HepG2 (cell line): ENCODE results near the gene DDX54. TPM values are rescaled to one million over a fixed set of nuclear protein-coding genes. Genes with fewer than 3 reads are reported as not detected.

Source experiments
- ATAC-seq: fragments of 200-7000 bp; cut with Tn5 transposase; 3 replicates; pipeline ENCODE4 v1.9.1; 2020; ENCODE audit warnings: mild to moderate bottlenecking, moderate library complexity
- BruUV-seq: library from RNA; stranded (reverse); fragments of 400-500 nt; replicated peaks from 2 replicates; lab custom pipeline; 2021; lab: Mats Ljungman, UMichigan
- CTCF ChIA-PET: fragments of 300-600 bp; formaldehyde crosslinking; extraction: SDS; loops from one replicate; lab custom pipeline; 2021; ENCODE audit warnings: low total read pairs, inconsistent platforms, low intra/inter-chr PET ratio; lab: Yijun Ruan, JAX
- POLR2A ChIA-PET: fragments of 350-600 bp; sonication (Branson Sonifier 250); formaldehyde crosslinking; loops from one replicate; lab custom pipeline; 2020; ENCODE audit warnings: antibody characterized with exemption, inconsistent platforms; lab: Yijun Ruan, JAX
- DNase-seq: peaks from one replicate; pipeline ENCODE4 v3.0.0-alpha.2; 2015; ENCODE audit warnings: low spot score
- FAIRE-seq: peaks from 3 replicates; lab custom pipeline; 2011; peaks lifted over from hg19 to GRCh38; lab: Jason Lieb, UNC
- H2AFZ ChIP-seq: one replicate; pipeline ENCODE4 v1.6.1; 2011; ENCODE audit warnings: low read length, inconsistent platforms
- H3K27ac ChIP-seq: fragments of 300-600 bp; 3 replicates; pipeline ENCODE4 v1.8.0; 2011; ENCODE audit warnings: mixed run types, mild to moderate bottlenecking, mixed read lengths, low read length, inconsistent platforms; ENCODE audit not compliant: insufficient read depth; ENCODE audit errors: extremely low read length
- H3K27me3 ChIP-seq, 2 experiments: fragments of 200-600 bp in 1 of 2; 2 replicates in 1 of 2; 3 replicates in 1 of 2; pipeline versions ENCODE4 v1.6.0 to v1.8.0; 2011; ENCODE audit warnings: low read length in 2 of 2, mild to moderate bottlenecking in 2 of 2, moderate library complexity in 2 of 2, inconsistent platforms in 1 of 2; ENCODE audit not compliant: insufficient read depth in 2 of 2, control insufficient read depth in 1 of 2
- H3K36me3 ChIP-seq, 2 experiments: fragments of 200-600 bp in 1 of 2; replicated peaks in 1 of 2; 2 replicates in 1 of 2; 3 replicates in 1 of 2; pipeline versions ENCODE4 v1.5.1 to v1.8.0; 2011; ENCODE audit warnings: low read length in 2 of 2, inconsistent platforms in 1 of 2; ENCODE audit not compliant: insufficient read depth in 2 of 2, control insufficient read depth in 1 of 2
- H3K4me1 ChIP-seq: 2 replicates; pipeline ENCODE4 v1.5.1; 2012; ENCODE audit warnings: low read length, inconsistent platforms; ENCODE audit not compliant: insufficient read depth
- H3K4me2 ChIP-seq: 2 replicates; pipeline ENCODE4 v1.6.0; 2011; ENCODE audit warnings: low read depth, low read length, inconsistent platforms
- H3K4me3 ChIP-seq, 3 experiments: fragments of 200-600 bp in 1 of 3; sonication (generic), shearing (Covaris generic) in 1 of 3; replicated peaks in 1 of 3; 2 replicates each; pipeline ENCODE4 v1.5.1; 2011 to 2016; ENCODE audit warnings: low read length in 3 of 3, inconsistent platforms in 2 of 3, low read depth in 2 of 3, mild to moderate bottlenecking in 2 of 3, control low read depth in 1 of 3, mixed read lengths in 1 of 3; ENCODE audit not compliant: insufficient read depth in 1 of 3
- H3K79me2 ChIP-seq: one replicate; pipeline ENCODE4 v1.6.1; 2011; ENCODE audit warnings: low read length, inconsistent platforms; ENCODE audit not compliant: insufficient read depth
- H3K9ac ChIP-seq: 2 replicates; pipeline ENCODE4 v1.6.0; 2011; ENCODE audit warnings: mild to moderate bottlenecking, low read depth, low read length, inconsistent platforms; ENCODE audit not compliant: insufficient read depth
- H3K9me3 ChIP-seq: 2 replicates; pipeline ENCODE4 v1.5.1; 2012; ENCODE audit warnings: mild to moderate bottlenecking, low read length
- H4K20me1 ChIP-seq: 2 replicates; pipeline ENCODE4 v1.6.0; 2011; ENCODE audit warnings: inconsistent platforms, mild to moderate bottlenecking, low read length, moderate library complexity; ENCODE audit not compliant: insufficient read depth
- EED ChIP-seq: sonication (generic); formaldehyde crosslinking; IDR thresholded peaks from 2 replicates; pipeline ENCODE4 v1.5.0; 2020; ENCODE audit warnings: mild to moderate bottlenecking, missing genetic modification reagents
- EP300 ChIP-seq, 3 experiments: sonication (generic) in 1 of 3; formaldehyde crosslinking in 1 of 3; IDR thresholded peaks; 2 replicates each; pipeline versions ENCODE4 v1.5.1 to v1.6.1; 2011 to 2020; ENCODE audit warnings: low read depth in 2 of 3, low read length in 2 of 3, borderline replicate concordance in 1 of 3, improper control_type of control experiment in 1 of 3, mild to moderate bottlenecking in 1 of 3, missing genetic modification reagents in 1 of 3, moderate library complexity in 1 of 3
- FOSL2 ChIP-seq: sonication (generic); formaldehyde crosslinking; IDR thresholded peaks from 2 replicates; pipeline ENCODE4 v1.4.0; 2020; ENCODE audit warnings: missing genetic modification reagents
- HNF4A ChIP-seq: sonication (generic); formaldehyde crosslinking; IDR thresholded peaks from 2 replicates; pipeline ENCODE4 v1.4.0; 2020; ENCODE audit warnings: missing genetic modification reagents
- NR2C2 ChIP-seq: sonication (generic); formaldehyde crosslinking; IDR thresholded peaks from 2 replicates; pipeline ENCODE4 v1.4.0; 2020; ENCODE audit warnings: missing genetic modification reagents, mild to moderate bottlenecking, moderate library complexity, borderline replicate concordance
- NR2F1 ChIP-seq, 2 experiments: fragments of 450-650 bp in 1 of 2; formaldehyde crosslinking in 1 of 2; IDR thresholded peaks; 2 replicates each; pipeline versions ENCODE4 v1.5.0 to v1.6.1; 2016 to 2020; ENCODE audit warnings: mild to moderate bottlenecking in 1 of 2, missing compliant biosample characterization in 1 of 2, missing genetic modification reagents in 1 of 2, moderate library complexity in 1 of 2
- SPEN ChIP-seq: sonication (generic); formaldehyde crosslinking; IDR thresholded peaks from 2 replicates; pipeline ENCODE4 v1.5.1; 2020; ENCODE audit warnings: low read depth, mild to moderate bottlenecking, missing genetic modification reagents
- TBX3 ChIP-seq: fragments of 450-650 bp; IDR thresholded peaks from 2 replicates; pipeline ENCODE4 v1.6.1; 2017; ENCODE audit warnings: antibody characterized with exemption, mild to moderate bottlenecking, inconsistent platforms, borderline replicate concordance
- WGBS: methylation state at CpG from one replicate; pipeline ENCODE4 v1.1.6; 2017; ENCODE audit warnings: low lambda C conversion rate; 5-methylcytosine and 5-hydroxymethylcytosine counted together
- in situ Hi-C: cut with HindIII; loops from 2 replicates; pipeline ENCODE4 v1.10.0; 2017; ENCODE audit warnings: low pct_unique_long_range_greater_than_20kb; ENCODE audit not compliant: extremely low pct_ligation_motif_present
- intact Hi-C: fragments of 100-400 bp; cut with micrococcal nuclease; formaldehyde crosslinking; loops from one replicate; pipeline ENCODE4 v1.10.0; 2022; ENCODE audit not compliant: unreplicated experiment
- polyA plus RNA-seq, 8 experiments: library from polyadenylated mRNA; depleted of rRNA in 3 of 8; stranded (reverse) in 7 of 8; unstranded in 1 of 8; fragments of >200 nt; fragmentation: Illumina TruSeq in 4 of 8; extraction: Trizol in 4 of 8; gene quantifications; 2 replicates each; pipeline versions ENCODE4 v1.2.1 to v1.2.3, GENCODE V29; 2011 to 2016; ENCODE audit warnings: low read depth in 4 of 8, missing spikeins in 1 of 8, mixed read lengths in 1 of 8; ENCODE audit not compliant: insufficient read depth in 1 of 8
- total RNA-seq, 5 experiments: library from RNA; depleted of rRNA; stranded (reverse); fragments of >200 nt; fragmentation: Illumina TruSeq; extraction: Trizol; gene quantifications; 2 replicates each; pipeline ENCODE4 v1.2.3, GENCODE V29; 2016; ENCODE audit warnings: low read depth in 1 of 5
- TF ChIP-seq, protein P1 (sequence below): sonication (generic); formaldehyde crosslinking; IDR thresholded peaks from 2 replicates; pipeline ENCODE4 v1.4.0; 2020; ENCODE audit warnings: missing genetic modification reagents
- TF ChIP-seq, protein P2 (sequence below), 2 experiments: sonication (generic) in 1 of 2; formaldehyde crosslinking in 1 of 2; IDR thresholded peaks; 2 replicates each; pipeline versions ENCODE4 v1.5.1 to v1.6.1; 2011 to 2020; ENCODE audit warnings: borderline replicate concordance in 1 of 2, low read depth in 1 of 2, low read length in 1 of 2, mild to moderate bottlenecking in 1 of 2, missing genetic modification reagents in 1 of 2, moderate library complexity in 1 of 2
- TF ChIP-seq, protein P3 (sequence below): sonication (generic); formaldehyde crosslinking; IDR thresholded peaks from 2 replicates; pipeline ENCODE4 v1.9.0; 2022; ENCODE audit warnings: missing genetic modification reagents, mild to moderate bottlenecking, borderline replicate concordance
- TF ChIP-seq, protein P4 (sequence below): sonication (generic); formaldehyde crosslinking; conservative IDR thresholded peaks from 2 replicates; pipeline ENCODE4 v1.8.0; 2022; ENCODE audit warnings: low read depth, missing genetic modification reagents

The DDX54 gene
- total and polyA plus RNA-seq, 2 of the 13 experiments (the other 11 are each of a cell fraction or from before 2014, with no cell fraction given) = 59.7 to 61.1 TPM

DNA sequence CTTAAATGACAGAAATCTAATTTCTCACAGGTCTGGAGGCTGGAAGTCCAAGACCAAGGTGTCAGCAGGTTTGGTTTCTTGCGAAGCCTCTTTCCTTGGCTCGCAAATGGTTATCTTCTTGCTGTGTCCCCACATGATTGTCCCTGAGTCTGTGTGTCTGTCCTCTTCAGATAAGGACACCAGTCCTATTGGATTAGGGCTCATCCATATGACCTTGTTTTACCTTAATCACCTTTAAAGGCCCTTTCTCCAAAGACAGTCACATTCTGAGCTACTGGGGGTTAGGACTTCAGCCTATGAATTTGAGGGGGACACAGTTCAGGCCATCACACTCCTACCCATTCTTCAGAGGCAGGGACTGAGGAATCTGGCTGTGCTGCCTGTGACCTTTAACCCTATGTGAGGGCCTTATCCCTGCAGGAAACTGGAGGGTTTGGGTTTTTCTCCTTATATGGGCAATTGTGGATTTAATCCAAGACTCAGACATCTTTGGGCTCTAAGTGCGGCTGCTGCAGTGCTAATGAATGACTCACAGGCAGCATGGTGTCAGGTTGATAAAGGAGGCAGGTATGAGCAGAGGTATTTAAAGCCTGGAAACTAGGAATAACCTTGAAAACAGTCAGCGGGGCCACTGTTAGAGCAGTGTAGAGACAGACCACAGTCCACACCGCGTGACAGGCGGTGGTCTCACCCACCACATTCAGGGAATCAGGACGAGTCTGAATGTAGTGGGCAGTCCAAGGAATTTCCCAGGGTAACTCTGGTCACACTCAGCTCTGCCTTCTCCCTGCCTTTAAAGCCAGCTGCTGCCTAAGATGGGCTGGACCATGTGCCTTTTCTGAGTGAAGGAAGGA is 46.2 kb upstream of the DDX54 start:
- DNase-seq (peak; percentile 79), ATAC-seq (peak; percentile 57), FAIRE-seq (peak; percentile 40)
- in situ Hi-C loops = no loop called here
- H3K36me3 ChIP-seq = peaks cover 7 to 11% of the 10 kb centered on the region in 2 experiments; a peak in 3 of 5 replicates
- WGBS = 56% methylated on average over 8 of the region's 8 CpGs
- H3K79me2 ChIP-seq = no peaks in the 10 kb centered on the region
- CTCF ChIA-PET = no interaction called here
- H4K20me1 ChIP-seq = no peaks in the 10 kb centered on the region
- no peak overlapping the region for H2AFZ ChIP-seq
- H3K9ac ChIP-seq = no peak overlapping the region
- peaks cover 67% of the 10 kb centered on the region for H3K4me1 ChIP-seq
- H3K27ac ChIP-seq = peak overlapping the region; percentile 73
- BruUV-seq = no TSS peak
- H3K4me2 ChIP-seq = no peak overlapping the region
- H3K27me3 ChIP-seq = no peaks in the 10 kb centered on the region
- POLR2A ChIA-PET = interaction anchor here (1.1 to 3.7 kb wide), 13 partner anchors 8 to 46 kb away, joined by 3 to 55 read pairs (median 7); partner anchors contain the start of genes DDX54, RITA1 and TPCN1
- H3K9me3 ChIP-seq = no peaks in the 10 kb centered on the region
- no peak overlapping the region for H3K4me3 ChIP-seq
- intact Hi-C loops = loop anchor here (2.0 kb wide), 1 partner anchor 13 kb away; no protein-coding TSS in a partner anchor
- TF ChIP-seq, protein P1, sequence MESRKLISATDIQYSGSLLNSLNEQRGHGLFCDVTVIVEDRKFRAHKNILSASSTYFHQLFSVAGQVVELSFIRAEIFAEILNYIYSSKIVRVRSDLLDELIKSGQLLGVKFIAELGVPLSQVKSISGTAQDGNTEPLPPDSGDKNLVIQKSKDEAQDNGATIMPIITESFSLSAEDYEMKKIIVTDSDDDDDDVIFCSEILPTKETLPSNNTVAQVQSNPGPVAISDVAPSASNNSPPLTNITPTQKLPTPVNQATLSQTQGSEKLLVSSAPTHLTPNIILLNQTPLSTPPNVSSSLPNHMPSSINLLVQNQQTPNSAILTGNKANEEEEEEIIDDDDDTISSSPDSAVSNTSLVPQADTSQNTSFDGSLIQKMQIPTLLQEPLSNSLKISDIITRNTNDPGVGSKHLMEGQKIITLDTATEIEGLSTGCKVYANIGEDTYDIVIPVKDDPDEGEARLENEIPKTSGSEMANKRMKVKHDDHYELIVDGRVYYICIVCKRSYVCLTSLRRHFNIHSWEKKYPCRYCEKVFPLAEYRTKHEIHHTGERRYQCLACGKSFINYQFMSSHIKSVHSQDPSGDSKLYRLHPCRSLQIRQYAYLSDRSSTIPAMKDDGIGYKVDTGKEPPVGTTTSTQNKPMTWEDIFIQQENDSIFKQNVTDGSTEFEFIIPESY (CRISPR knock-in tag) = peak; percentile 97
- TF ChIP-seq SPEN (CRISPR knock-in tag) = 0 out of 2 replicates have a peak, but pooled peaks have one; percentile 23
- TF ChIP-seq EED (CRISPR knock-in tag) = no peak
- TF ChIP-seq, protein P2, sequence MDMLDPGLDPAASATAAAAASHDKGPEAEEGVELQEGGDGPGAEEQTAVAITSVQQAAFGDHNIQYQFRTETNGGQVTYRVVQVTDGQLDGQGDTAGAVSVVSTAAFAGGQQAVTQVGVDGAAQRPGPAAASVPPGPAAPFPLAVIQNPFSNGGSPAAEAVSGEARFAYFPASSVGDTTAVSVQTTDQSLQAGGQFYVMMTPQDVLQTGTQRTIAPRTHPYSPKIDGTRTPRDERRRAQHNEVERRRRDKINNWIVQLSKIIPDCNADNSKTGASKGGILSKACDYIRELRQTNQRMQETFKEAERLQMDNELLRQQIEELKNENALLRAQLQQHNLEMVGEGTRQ (IDR thresholded peaks at IDR 0.05; ENCODE audit: low read depth, low read length) = no peak
- TF ChIP-seq, protein P2 (CRISPR knock-in tag; IDR thresholded peaks at IDR 0.05; ENCODE audit: borderline replicate concordance) = 0 out of 2 replicates have a peak, but pooled peaks have one; percentile 24
- TF ChIP-seq, protein P3, sequence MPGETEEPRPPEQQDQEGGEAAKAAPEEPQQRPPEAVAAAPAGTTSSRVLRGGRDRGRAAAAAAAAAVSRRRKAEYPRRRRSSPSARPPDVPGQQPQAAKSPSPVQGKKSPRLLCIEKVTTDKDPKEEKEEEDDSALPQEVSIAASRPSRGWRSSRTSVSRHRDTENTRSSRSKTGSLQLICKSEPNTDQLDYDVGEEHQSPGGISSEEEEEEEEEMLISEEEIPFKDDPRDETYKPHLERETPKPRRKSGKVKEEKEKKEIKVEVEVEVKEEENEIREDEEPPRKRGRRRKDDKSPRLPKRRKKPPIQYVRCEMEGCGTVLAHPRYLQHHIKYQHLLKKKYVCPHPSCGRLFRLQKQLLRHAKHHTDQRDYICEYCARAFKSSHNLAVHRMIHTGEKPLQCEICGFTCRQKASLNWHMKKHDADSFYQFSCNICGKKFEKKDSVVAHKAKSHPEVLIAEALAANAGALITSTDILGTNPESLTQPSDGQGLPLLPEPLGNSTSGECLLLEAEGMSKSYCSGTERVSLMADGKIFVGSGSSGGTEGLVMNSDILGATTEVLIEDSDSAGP (CRISPR knock-in tag) = 0 out of 2 replicates have a peak, but pooled peaks have one; percentile 12
- peak; percentile 33 for TF ChIP-seq HNF4A
- peak; percentile 87 for TF ChIP-seq FOSL2
- peak; percentile 26; the same call in 1 of the 2 replicates for TF ChIP-seq NR2C2 (CRISPR knock-in tag)
- TF ChIP-seq, protein P4, sequence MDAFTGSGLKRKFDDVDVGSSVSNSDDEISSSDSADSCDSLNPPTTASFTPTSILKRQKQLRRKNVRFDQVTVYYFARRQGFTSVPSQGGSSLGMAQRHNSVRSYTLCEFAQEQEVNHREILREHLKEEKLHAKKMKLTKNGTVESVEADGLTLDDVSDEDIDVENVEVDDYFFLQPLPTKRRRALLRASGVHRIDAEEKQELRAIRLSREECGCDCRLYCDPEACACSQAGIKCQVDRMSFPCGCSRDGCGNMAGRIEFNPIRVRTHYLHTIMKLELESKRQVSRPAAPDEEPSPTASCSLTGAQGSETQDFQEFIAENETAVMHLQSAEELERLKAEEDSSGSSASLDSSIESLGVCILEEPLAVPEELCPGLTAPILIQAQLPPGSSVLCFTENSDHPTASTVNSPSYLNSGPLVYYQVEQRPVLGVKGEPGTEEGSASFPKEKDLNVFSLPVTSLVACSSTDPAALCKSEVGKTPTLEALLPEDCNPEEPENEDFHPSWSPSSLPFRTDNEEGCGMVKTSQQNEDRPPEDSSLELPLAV (CRISPR knock-in tag) = no peak
- TF ChIP-seq EP300 (IDR thresholded peaks at IDR 0.05; ENCODE audit: low read depth in 2 of 2, low read length in 2 of 2) = 0 out of 4 replicates have a peak, but pooled peaks of 1 of the 2 experiments have one; percentile 19
- TF ChIP-seq EP300 (CRISPR knock-in tag; IDR thresholded peaks at IDR 0.05; ENCODE audit: borderline replicate concordance) = no peak
- peak; percentile 44; the same call in 1 of the 2 replicates for TF ChIP-seq TBX3
- TF ChIP-seq NR2F1 (CRISPR knock-in tag; IDR thresholded peaks at IDR 0.05) = peak in 1 of 2 experiments; percentile 57; a peak in 1 of 4 replicates
